GM12891 (cell line): ENCODE measurements around the gene GABPB1.

Source experiments
- PAX5 ChIP-seq: IDR thresholded peaks from 2 replicates; pipeline ENCODE4 v1.6.1; 2011; ENCODE audit warnings: low read length, moderate library complexity, mild to moderate bottlenecking; ENCODE audit not compliant: insufficient read depth, severe bottlenecking
- POLR2A ChIP-seq: IDR thresholded peaks from 2 replicates; pipeline ENCODE4 v1.6.1; 2011; ENCODE audit warnings: low read depth, low read length, control low read depth
- TAF1 ChIP-seq: IDR thresholded peaks from 2 replicates; pipeline ENCODE4 v1.6.1; 2011; ENCODE audit warnings: low read depth, low read length, control low read depth

GRCh38 chr15:50380089-50380488 lies 25.1 kb upstream of the GABPB1 start:
- TF ChIP-seq PAX5 = no peak
- no peak for TF ChIP-seq POLR2A
- TF ChIP-seq TAF1 = no peak
